Stimulated activated naive CD8-positive, alpha-beta T cell treated with anti-CD3 and anti-CD28 coated beads, Interleukin-15, amount 100 ng/mL, for 72 hours (primary cell): Measurements from ENCODE around the gene BCAP29.

ENCODE experiments used
- ATAC-seq: fragments of 150-1000 bp; cut with Tn5 transposase; 2 replicates; pipeline ENCODE4 v1.10.0; 2021; ENCODE audit warnings: mild to moderate bottlenecking, moderate library complexity
- DNase-seq, 2 donors: peaks; one replicate each; pipeline ENCODE4 v3.0.0; 2021 to 2022
- H3K27ac Mint-ChIP-seq, 2 donors: one replicate each; pipeline ENCODE4 v1.8.0; 2022; ENCODE audit warnings: mild to moderate bottlenecking in 2 of 2, mixed read lengths in 2 of 2, moderate library complexity in 2 of 2
- H3K27me3 Mint-ChIP-seq: one replicate; pipeline ENCODE4 v1.8.0; 2022; ENCODE audit warnings: mixed read lengths
- H3K4me1 Mint-ChIP-seq: one replicate; pipeline ENCODE4 v1.8.0; 2022; ENCODE audit warnings: mild to moderate bottlenecking, mixed read lengths
- H3K4me3 Mint-ChIP-seq, 2 donors: one replicate each; pipeline ENCODE4 v1.8.0; 2022; ENCODE audit warnings: mild to moderate bottlenecking in 2 of 2, mixed read lengths in 2 of 2, moderate library complexity in 1 of 2
- H3K9me3 Mint-ChIP-seq, 2 donors: one replicate each; pipeline ENCODE4 v1.8.0; 2022; ENCODE audit warnings: mixed read lengths in 2 of 2

BCAP29 gene

GRCh38 chr7:107564553-107565298 lies 15.3 kb upstream of the BCAP29 start:
- ATAC-seq (no peak), DNase-seq (no peak)
- H3K27me3 Mint-ChIP-seq, result no peaks in the 10 kb centered on the region
- no peaks in the 10 kb centered on the region for H3K9me3 Mint-ChIP-seq
- H3K4me3 Mint-ChIP-seq, result peak overlapping the region; percentile 90 to 96
- peaks cover 53% of the 10 kb centered on the region for H3K4me1 Mint-ChIP-seq
- H3K27ac Mint-ChIP-seq, result peak overlapping the region; percentile 94 to 98

- Mint-ChIP-seq H3K27me3 (no peaks in the 10 kb centered on the region), H3K27ac (no peak overlapping the region), H3K4me1 (peaks cover 6% of the 10 kb centered on the region), H3K9me3 (no peaks in the 10 kb centered on the region), H3K4me3 (no peak overlapping the region)
- ATAC-seq (no peak), DNase-seq (no peak)
Measured at GRCh38 chr7:107570298-107570697, 9.7 kb upstream of the BCAP29 start.

- DNase-seq (no peak), ATAC-seq (no peak)
- Mint-ChIP-seq H3K9me3 (no peaks in the 10 kb centered on the region), H3K27me3 (no peaks in the 10 kb centered on the region), H3K27ac (no peak overlapping the region), H3K4me3 (no peak overlapping the region), H3K4me1 (no peaks in the 10 kb centered on the region)
Measured at GRCh38 chr7:107573537-107573936, 6.5 kb upstream of the BCAP29 start.

- ATAC-seq (peak; percentile 1), DNase-seq (no peak)
- Mint-ChIP-seq H3K4me1 (peaks cover 17% of the 10 kb centered on the region), H3K27ac (peak overlapping the region in 1 of 2 donors; percentile 94), H3K27me3 (no peaks in the 10 kb centered on the region), H3K4me3 (peak overlapping the region; percentile 89 to 90), H3K9me3 (no peaks in the 10 kb centered on the region)
Measured at GRCh38 chr7:107579554-107579884, 527 bp upstream of the BCAP29 start.

- Mint-ChIP-seq H3K4me1 (peaks cover 17% of the 10 kb centered on the region), H3K9me3 (no peaks in the 10 kb centered on the region), H3K27ac (peak overlapping the region; percentile 40 to 87), H3K27me3 (no peaks in the 10 kb centered on the region), H3K4me3 (peak overlapping the region; percentile 89 to 90)
- ATAC-seq (no peak), DNase-seq (no peak)
Measured at GRCh38 chr7:107580716-107581383, 804 bp downstream of the BCAP29 start.

- H3K27me3 Mint-ChIP-seq, result no peaks in the 10 kb centered on the region
- no peak overlapping the region for H3K27ac Mint-ChIP-seq
- H3K4me1 Mint-ChIP-seq, result peaks cover 17% of the 10 kb centered on the region
- no peaks in the 10 kb centered on the region for H3K9me3 Mint-ChIP-seq
- DNase-seq (no peak), ATAC-seq (no peak)
- H3K4me3 Mint-ChIP-seq, result peak overlapping the region; percentile 18 to 19
Measured at GRCh38 chr7:107581387-107582013, 1.5 kb downstream of the BCAP29 start.

GRCh38 chr7:107582875-107583274 lies 2.8 kb downstream of the BCAP29 start:
- Mint-ChIP-seq H3K4me3 (no peak overlapping the region), H3K27me3 (no peaks in the 10 kb centered on the region), H3K9me3 (no peaks in the 10 kb centered on the region), H3K27ac (no peak overlapping the region), H3K4me1 (peaks cover 17% of the 10 kb centered on the region)
- no peak for DNase-seq
- no peak for ATAC-seq

- DNase-seq, result no peak
- Mint-ChIP-seq H3K4me3 (no peak overlapping the region), H3K27ac (no peak overlapping the region), H3K27me3 (no peaks in the 10 kb centered on the region), H3K4me1 (peaks cover 17% of the 10 kb centered on the region), H3K9me3 (no peaks in the 10 kb centered on the region)
- no peak for ATAC-seq
Measured at GRCh38 chr7:107584716-107585115, 4.7 kb downstream of the BCAP29 start.

- DNase-seq (no peak), ATAC-seq (no peak)
- Mint-ChIP-seq H3K27ac (no peak overlapping the region), H3K27me3 (no peaks in the 10 kb centered on the region), H3K4me3 (no peak overlapping the region), H3K9me3 (no peaks in the 10 kb centered on the region), H3K4me1 (no peaks in the 10 kb centered on the region)
Measured at GRCh38 chr7:107588529-107589130, 8.6 kb downstream of the BCAP29 start.

- ATAC-seq, result no peak
- H3K27ac Mint-ChIP-seq, result no peak overlapping the region
- H3K4me1 Mint-ChIP-seq, result no peaks in the 10 kb centered on the region
- no peaks in the 10 kb centered on the region for H3K27me3 Mint-ChIP-seq
- DNase-seq, result no peak
- H3K9me3 Mint-ChIP-seq, result no peaks in the 10 kb centered on the region
- no peak overlapping the region for H3K4me3 Mint-ChIP-seq
Measured at GRCh38 chr7:107591421-107591820, 11.4 kb downstream of the BCAP29 start.

GRCh38 chr7:107592361-107593024 lies 12.4 kb downstream of the BCAP29 start:
- H3K27ac Mint-ChIP-seq, result no peak overlapping the region
- H3K27me3 Mint-ChIP-seq, result no peaks in the 10 kb centered on the region
- no peak for ATAC-seq
- no peaks in the 10 kb centered on the region for H3K4me1 Mint-ChIP-seq
- no peak overlapping the region for H3K4me3 Mint-ChIP-seq
- no peak for DNase-seq
- H3K9me3 Mint-ChIP-seq, result no peaks in the 10 kb centered on the region

- DNase-seq (no peak), ATAC-seq (no peak)
- H3K4me3 Mint-ChIP-seq, result no peak overlapping the region
- H3K9me3 Mint-ChIP-seq, result no peaks in the 10 kb centered on the region
- no peaks in the 10 kb centered on the region for H3K27me3 Mint-ChIP-seq
- H3K27ac Mint-ChIP-seq, result no peak overlapping the region
- no peaks in the 10 kb centered on the region for H3K4me1 Mint-ChIP-seq
Measured at GRCh38 chr7:107593025-107593410, 13.0 kb downstream of the BCAP29 start.

GRCh38 chr7:107594961-107595737 lies 15.1 kb downstream of the BCAP29 start:
- Mint-ChIP-seq H3K4me3 (no peak overlapping the region), H3K9me3 (no peaks in the 10 kb centered on the region), H3K27me3 (no peaks in the 10 kb centered on the region), H3K27ac (no peak overlapping the region), H3K4me1 (no peaks in the 10 kb centered on the region)
- no peak for ATAC-seq
- DNase-seq, result no peak

- DNase-seq, result no peak
- H3K9me3 Mint-ChIP-seq, result no peaks in the 10 kb centered on the region
- no peak overlapping the region for H3K4me3 Mint-ChIP-seq
- H3K4me1 Mint-ChIP-seq, result no peaks in the 10 kb centered on the region
- no peak for ATAC-seq
- H3K27ac Mint-ChIP-seq, result no peak overlapping the region
- H3K27me3 Mint-ChIP-seq, result no peaks in the 10 kb centered on the region
Measured at GRCh38 chr7:107596881-107597581, 17.0 kb downstream of the BCAP29 start.

GRCh38 chr7:107597582-107597916 lies 17.5 kb downstream of the BCAP29 start:
- Mint-ChIP-seq H3K27ac (no peak overlapping the region), H3K4me3 (no peak overlapping the region), H3K4me1 (no peaks in the 10 kb centered on the region), H3K9me3 (no peaks in the 10 kb centered on the region), H3K27me3 (no peaks in the 10 kb centered on the region)
- ATAC-seq (no peak), DNase-seq (no peak)
